ENCODE results near the gene GRAMD1B.

GRAMD1B gene

DNA sequence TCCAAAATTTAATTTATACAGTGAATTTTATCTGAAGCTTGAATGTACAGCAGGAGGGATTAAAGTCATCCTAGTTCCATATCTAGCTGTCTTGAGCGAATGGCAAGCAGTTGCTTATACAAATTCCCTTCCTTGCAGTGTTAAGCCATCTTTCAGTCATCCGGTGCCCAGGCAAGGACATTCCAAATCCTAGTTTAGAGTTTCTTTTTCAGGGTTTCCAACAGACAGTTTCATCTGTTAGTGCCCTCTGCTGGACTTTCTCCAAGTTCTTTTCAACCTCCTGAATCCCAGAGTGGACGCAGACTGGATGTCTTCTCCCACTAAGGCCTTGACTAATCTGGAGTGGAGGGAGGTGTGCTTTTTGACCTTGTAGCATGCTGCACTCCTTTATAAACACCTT lies 45.4 kb downstream of the GRAMD1B start:
- no peak for DNase-seq (ENCODE audit: low read depth in 2 of 2)

GRCh38 chr11:123477205-123477907 lies 47.3 kb downstream of the GRAMD1B start:
- DNase-seq (ENCODE audit: low read depth in 2 of 2) = no peak

DNA sequence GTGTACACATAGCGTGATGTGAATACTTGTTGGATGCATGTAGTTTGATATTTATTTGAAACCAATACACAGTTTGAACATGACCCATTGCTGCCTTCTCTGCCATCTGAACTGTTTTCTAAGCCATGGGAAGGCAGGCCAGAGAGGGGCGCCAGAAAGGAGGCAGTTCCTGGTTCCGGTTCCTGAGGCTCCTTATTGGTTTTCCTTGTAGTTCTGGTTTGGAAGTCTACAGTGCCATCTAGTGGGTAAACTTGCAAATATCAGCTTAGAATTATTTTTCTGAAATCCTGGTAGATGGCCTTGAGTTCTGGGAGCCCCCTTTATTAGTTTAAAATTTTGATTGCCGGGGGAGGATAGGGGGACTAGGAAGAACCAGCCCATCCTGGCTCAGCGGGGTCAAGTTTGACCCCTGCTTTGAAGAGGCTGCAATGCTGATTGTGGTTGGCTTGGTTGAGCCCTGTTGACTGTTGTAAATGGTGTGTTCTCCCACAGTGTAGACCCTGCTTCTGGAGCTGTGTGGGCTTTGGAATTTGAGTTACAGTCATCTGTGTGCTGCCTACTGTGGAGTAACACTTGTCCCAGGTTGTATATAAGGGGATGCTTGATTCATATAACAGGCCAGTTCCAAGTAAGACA lies 48.4 kb downstream of the GRAMD1B start:
- peak in 1 of 2 donors; percentile 12 for DNase-seq (ENCODE audit: low read depth in 2 of 2)

GRCh38 chr11:123479048-123479837 lies 49.2 kb downstream of the GRAMD1B start:
- DNase-seq (ENCODE audit: low read depth in 2 of 2) = no peak

- DNase-seq (ENCODE audit: low read depth in 2 of 2) = no peak
These were observed 50.3 kb downstream of the GRAMD1B start for GRCh38 chr11:123480290-123480815.

- no peak for DNase-seq (ENCODE audit: low read depth in 2 of 2)
These were observed 50.8 kb downstream of the GRAMD1B start for GRCh38 chr11:123480882-123481281.

GRCh38 chr11:123481640-123482039 lies 51.6 kb downstream of the GRAMD1B start:
- DNase-seq (ENCODE audit: low read depth in 2 of 2) = no peak

GRCh38 chr11:123482218-123482617 lies 52.1 kb downstream of the GRAMD1B start:
- DNase-seq (ENCODE audit: low read depth in 2 of 2) = no peak

- DNase-seq (ENCODE audit: low read depth in 2 of 2) = no peak
These were observed 53.0 kb downstream of the GRAMD1B start for GRCh38 chr11:123483058-123483457.

GRCh38 chr11:123483466-123483865 lies 53.4 kb downstream of the GRAMD1B start:
- DNase-seq (ENCODE audit: low read depth in 2 of 2) = no peak

DNA sequence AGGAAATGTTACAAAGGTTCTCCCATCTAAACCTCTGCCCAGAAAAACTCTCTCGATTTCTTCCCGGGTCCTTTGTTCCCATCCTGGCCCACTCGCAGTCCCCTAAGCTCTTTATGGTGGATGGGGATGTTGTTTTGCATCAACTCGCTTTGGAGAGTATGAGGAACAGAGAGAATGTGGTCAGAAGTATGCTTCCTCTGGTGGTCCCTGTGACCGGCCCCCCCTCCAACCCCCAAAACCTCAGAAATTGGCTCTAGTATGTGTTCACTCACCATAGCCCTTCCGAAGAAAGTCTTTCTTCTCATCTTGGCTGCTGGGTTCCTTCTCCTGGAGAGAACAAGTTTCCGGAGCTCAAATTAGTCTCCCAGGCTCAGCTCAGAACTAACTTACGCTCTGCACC lies 54.4 kb downstream of the GRAMD1B start:
- DNase-seq (ENCODE audit: low read depth in 2 of 2) = no peak

- no peak for DNase-seq (ENCODE audit: low read depth in 2 of 2)
These were observed 57.2 kb downstream of the GRAMD1B start for GRCh38 chr11:123487157-123487744.

DNA sequence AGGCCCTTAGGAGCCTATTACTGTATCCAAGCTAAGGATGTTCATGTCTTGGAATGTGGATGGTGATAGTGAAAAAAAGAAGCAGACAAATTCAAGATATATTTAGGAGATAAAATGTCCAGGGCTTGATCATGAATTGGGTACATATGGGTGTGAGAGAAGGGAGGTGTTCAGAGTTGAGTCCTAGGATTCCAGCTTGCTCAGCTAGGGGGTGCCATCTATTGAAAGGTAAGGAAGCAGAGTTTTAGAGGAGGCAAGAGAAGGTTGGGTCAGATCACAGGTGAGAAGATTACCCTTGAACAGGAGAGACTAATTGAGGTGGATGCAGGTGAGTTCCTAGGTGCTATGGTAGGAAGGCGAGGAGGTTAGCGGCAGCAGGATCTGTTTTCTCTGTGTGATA lies 60.5 kb downstream of the GRAMD1B start:
- DNase-seq (ENCODE audit: low read depth in 2 of 2) = no peak

- DNase-seq (ENCODE audit: low read depth in 2 of 2) = no peak
These were observed 61.2 kb downstream of the GRAMD1B start for GRCh38 chr11:123491241-123491640.

DNA sequence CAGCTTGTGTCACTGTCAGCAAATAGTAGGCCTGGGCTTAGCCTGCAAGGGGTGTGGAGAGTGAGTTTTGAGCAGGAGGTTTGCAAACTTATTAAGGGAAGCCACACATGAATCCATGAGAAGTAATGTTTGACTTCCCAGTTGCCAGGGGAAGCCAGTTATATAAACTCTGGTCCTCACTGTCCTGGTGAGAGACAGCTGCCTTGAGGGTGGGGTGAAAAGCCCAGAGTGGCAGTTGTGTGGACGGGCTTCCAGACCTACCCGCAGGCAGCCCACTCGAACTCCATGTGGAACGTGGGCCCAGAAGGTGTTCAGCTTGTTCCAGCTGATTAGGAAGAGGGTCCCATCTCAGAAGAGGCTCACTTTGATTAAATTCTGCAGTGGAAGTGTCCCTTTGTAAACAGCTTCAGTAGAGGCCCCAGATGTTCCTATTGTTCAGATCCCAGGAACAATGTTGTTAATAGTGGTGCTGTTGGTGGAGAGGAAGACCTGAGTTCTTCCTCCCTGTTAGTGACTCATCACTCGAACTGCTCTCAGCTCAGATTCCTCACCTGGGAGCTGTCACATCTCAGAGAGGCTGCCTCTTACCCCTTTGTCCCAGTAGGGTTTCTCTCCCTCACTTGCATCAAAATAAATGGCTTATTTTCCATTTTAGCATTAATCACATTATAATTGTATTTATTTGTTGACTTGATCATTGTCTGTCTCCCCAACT lies 63.4 kb downstream of the GRAMD1B start:
- DNase-seq (ENCODE audit: low read depth in 2 of 2) = no peak

GRCh38 chr11:123494195-123495050 lies 64.4 kb downstream of the GRAMD1B start:
- DNase-seq (ENCODE audit: low read depth in 2 of 2) = no peak

GRCh38 chr11:123504401-123504800 lies 74.3 kb downstream of the GRAMD1B start:
- DNase-seq (ENCODE audit: low read depth in 2 of 2) = no peak

- DNase-seq (ENCODE audit: low read depth in 2 of 2) = no peak
These were observed 75.7 kb downstream of the GRAMD1B start for GRCh38 chr11:123505546-123506299.

DNA sequence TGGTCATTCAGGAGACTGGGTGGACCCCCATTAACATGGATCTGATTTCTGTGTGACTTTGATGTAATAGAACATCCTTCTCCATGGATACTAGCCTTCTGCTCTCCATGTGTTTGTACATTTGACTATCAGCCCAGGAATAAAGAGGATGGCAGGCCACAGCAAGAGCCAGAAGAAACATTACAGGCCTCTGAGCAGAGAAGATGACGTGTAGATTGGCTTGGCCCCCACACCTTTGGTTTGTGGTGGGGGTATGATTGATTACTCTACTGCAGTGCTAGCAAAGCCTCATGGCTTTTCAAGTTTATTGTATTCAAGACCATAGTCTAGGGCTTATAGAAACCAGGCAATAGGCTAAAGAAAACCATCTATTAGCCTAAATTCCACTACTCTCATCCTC lies 77.0 kb downstream of the GRAMD1B start:
- no peak for DNase-seq (ENCODE audit: low read depth in 2 of 2)

Data from stimulated activated CD4-positive, alpha-beta T cell treated with anti-CD3 and anti-CD28 coated beads, Interleukin-1b, Interleukin-23, amount 100 ng/mL, for 4 hours (primary cell).